ENCODE measurements around the gene AP3B1. TPM values are rescaled to one million over a fixed set of nuclear protein-coding genes. Genes with fewer than 3 reads are reported as not detected.

The AP3B1 gene
- total RNA-seq, 4 donors from 2014 or later, result 33.8 to 38.6 (median 36.0) TPM

DNA sequence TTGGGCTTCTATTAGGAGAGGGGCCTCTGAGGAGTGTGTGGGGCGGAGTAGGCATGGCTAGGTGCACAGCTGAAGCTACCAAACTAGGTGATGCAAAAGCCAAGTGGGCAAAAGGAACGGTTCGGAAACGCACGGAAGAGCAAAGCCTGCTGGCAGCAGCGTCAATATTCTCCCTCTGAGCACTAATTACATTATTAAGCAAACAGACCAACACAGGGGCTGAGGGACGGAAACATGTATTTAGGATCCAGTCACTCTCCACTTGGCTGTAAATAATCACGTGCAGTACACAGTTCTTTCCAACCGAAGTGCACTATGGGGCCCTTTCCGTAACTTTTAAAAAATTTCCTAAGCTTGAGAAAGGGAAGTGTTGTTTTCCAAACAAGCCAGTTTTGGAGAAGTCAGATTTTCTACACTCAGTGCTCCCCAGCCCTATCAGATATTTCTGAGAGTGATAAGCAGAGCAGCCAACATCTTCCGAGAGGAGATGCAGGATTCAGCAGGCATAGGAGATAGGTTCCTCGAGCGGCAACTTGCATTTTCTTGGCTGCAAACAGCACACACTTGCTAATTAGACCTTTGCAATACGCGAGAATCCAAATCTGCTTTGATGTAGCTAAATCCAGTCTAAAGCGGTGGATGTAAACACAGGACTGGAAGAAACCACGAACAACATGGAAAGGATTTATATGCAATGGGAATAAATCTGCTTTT lies 301.2 kb downstream of the AP3B1 start:
- H3K9me3 ChIP-seq, result no peaks in the 10 kb centered on the region
- TF ChIP-seq, protein P1, sequence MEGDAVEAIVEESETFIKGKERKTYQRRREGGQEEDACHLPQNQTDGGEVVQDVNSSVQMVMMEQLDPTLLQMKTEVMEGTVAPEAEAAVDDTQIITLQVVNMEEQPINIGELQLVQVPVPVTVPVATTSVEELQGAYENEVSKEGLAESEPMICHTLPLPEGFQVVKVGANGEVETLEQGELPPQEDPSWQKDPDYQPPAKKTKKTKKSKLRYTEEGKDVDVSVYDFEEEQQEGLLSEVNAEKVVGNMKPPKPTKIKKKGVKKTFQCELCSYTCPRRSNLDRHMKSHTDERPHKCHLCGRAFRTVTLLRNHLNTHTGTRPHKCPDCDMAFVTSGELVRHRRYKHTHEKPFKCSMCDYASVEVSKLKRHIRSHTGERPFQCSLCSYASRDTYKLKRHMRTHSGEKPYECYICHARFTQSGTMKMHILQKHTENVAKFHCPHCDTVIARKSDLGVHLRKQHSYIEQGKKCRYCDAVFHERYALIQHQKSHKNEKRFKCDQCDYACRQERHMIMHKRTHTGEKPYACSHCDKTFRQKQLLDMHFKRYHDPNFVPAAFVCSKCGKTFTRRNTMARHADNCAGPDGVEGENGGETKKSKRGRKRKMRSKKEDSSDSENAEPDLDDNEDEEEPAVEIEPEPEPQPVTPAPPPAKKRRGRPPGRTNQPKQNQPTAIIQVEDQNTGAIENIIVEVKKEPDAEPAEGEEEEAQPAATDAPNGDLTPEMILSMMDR (IDR thresholded peaks at IDR 0.05), result no peak
- TF ChIP-seq POLR2A (IDR thresholded peaks at IDR 0.05) (no peak), POLR2AphosphoS5 (IDR thresholded peaks at IDR 0.05) (no peak), EP300 (IDR thresholded peaks at IDR 0.05) (no peak)
- WGBS, 2 donors (ENCODE audit: low coverage in 1 of 2), result 91 to 98% methylated on average over 10 to 12 of the region's 17 CpGs
- H3K4me1 ChIP-seq, result peaks cover 0 to 10% (median 0%) of the 10 kb centered on the region in 3 donors
- no peak for ATAC-seq
- H3K27me3 ChIP-seq, result no peaks in the 10 kb centered on the region
- H3K27ac ChIP-seq, result no peak overlapping the region
- no peak overlapping the region for H3K4me3 ChIP-seq
- peaks cover 0 to 26% of the 10 kb centered on the region in 2 donors for H3K36me3 ChIP-seq

DNA sequence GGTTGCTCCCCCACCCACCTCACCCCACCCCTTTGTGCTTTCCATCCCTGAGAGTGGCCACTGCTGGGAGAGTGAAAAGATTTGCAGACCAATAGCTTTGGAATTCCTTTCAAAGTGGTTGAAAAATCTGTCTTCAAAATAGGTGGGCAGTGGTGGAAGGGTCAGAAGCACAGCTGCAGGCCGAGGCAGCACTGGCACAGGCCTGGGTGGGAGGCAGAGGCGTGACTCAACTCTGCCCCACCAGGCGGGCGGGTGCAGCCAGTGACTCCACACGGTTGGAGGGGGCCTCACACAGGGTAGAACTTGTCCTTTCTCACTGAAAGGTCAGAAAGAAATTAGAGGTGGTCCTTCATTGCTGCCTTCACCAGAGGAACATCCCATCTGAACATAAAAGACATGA lies 303.4 kb downstream of the AP3B1 start:
- Histone ChIP-seq H3K9me3 (no peaks in the 10 kb centered on the region), H3K4me3 (no peak overlapping the region), H3K27ac (no peak overlapping the region), H3K4me1 (peaks cover 0 to 10% (median 0%) of the 10 kb centered on the region in 3 donors), H3K36me3 (peaks cover 0 to 33% of the 10 kb centered on the region in 2 donors), H3K27me3 (no peaks in the 10 kb centered on the region)
- TF ChIP-seq POLR2AphosphoS5 (IDR thresholded peaks at IDR 0.05) (no peak), EP300 (IDR thresholded peaks at IDR 0.05) (no peak), POLR2A (IDR thresholded peaks at IDR 0.05) (no peak)
- TF ChIP-seq, protein P1 (IDR thresholded peaks at IDR 0.05), result no peak
- ATAC-seq, result no peak
- WGBS, 2 donors (ENCODE audit: low coverage in 1 of 2), result 52% methylated on average over 4 of the region's 5 CpGs; no CpG with 5 or more reads in 1 of the 2 donors

DNA sequence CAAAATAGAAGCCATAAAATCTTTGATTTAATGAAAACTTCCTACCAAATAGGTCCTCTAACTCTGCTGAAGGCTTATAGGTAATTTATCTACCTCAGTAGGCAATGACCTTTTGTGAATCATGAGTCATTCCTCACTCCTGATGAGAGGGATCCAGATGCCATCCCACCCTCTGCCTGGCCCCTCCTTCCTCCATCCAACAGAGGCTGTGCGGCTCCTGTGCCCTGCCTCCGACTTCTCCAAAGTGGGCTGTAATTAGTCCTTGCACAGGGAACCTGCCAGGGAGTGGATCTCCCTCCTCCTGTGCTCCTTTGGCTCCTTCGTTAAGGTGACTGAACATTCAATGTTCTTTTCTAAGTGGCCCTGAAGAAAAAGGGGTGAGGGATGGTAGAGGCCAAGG lies 304.5 kb downstream of the AP3B1 start:
- Histone ChIP-seq H3K36me3 (peaks cover 0 to 33% of the 10 kb centered on the region in 2 donors), H3K27ac (no peak overlapping the region), H3K9me3 (no peaks in the 10 kb centered on the region), H3K27me3 (no peaks in the 10 kb centered on the region), H3K4me1 (peaks cover 0 to 4% (median 0%) of the 10 kb centered on the region in 3 donors), H3K4me3 (no peak overlapping the region)
- no peak for ATAC-seq
- TF ChIP-seq, protein P1 (IDR thresholded peaks at IDR 0.05), result no peak
- TF ChIP-seq POLR2A (IDR thresholded peaks at IDR 0.05), result no peak
- TF ChIP-seq EP300 (IDR thresholded peaks at IDR 0.05), result no peak
- no peak for TF ChIP-seq POLR2AphosphoS5 (IDR thresholded peaks at IDR 0.05)
- 83% methylated on average over 2 of the region's 3 CpGs; no CpG with 5 or more reads in 1 of the 2 donors for WGBS, 2 donors (ENCODE audit: low coverage in 1 of 2)

DNA sequence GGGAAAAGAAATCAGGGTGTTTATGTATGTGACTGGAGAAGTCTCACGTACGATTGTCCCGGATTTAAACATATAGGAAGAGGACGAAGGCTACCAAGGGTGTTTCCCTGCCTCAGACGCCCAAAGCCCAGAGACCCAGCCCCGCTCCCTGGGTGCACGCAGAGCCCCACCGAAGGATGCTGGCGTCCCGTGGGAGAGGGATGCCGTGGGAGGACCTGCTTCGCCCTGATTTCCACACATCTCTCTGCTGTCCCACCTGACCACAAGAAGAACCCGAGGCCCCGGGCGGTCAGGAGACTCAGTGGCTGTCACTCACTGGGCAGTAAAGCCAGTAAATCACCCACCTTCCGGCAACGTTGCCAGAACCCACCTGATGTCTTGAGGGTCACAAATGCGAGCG lies 306.5 kb downstream of the AP3B1 start:
- H3K27me3 ChIP-seq, result no peaks in the 10 kb centered on the region
- WGBS, 2 donors (ENCODE audit: low coverage in 1 of 2), result 70% methylated on average over 5 of the region's 19 CpGs; no CpG with 5 or more reads in 1 of the 2 donors
- H3K4me3 ChIP-seq, result no peak overlapping the region
- H3K9me3 ChIP-seq, result no peaks in the 10 kb centered on the region
- peaks cover 0 to 26% of the 10 kb centered on the region in 2 donors for H3K36me3 ChIP-seq
- no peak for ATAC-seq
- no peaks in the 10 kb centered on the region for H3K4me1 ChIP-seq
- H3K27ac ChIP-seq, result no peak overlapping the region
- TF ChIP-seq POLR2AphosphoS5 (IDR thresholded peaks at IDR 0.05) (no peak), EP300 (IDR thresholded peaks at IDR 0.05) (no peak), POLR2A (IDR thresholded peaks at IDR 0.05) (no peak)
- TF ChIP-seq, protein P1 (IDR thresholded peaks at IDR 0.05), result no peak

DNA sequence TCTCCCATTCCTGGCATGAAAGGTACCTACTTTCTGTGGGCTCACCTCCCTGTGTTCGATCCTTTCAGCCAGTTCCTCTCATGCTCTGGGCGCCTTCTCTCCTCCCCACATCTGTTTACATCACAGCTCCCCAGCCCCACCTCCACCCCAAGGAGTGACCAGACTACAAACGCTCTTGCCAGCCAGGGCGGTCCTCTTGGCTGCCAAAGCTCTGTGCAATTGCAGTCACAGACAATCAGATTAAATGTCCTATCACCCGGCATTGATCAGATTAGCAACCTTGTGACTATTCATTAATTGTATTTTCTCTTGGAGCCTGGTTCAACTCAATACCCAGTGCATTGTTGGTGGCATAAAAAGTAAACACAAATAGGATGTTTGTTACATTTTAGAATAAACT lies 307.2 kb downstream of the AP3B1 start:
- TF ChIP-seq EP300 (IDR thresholded peaks at IDR 0.05), result no peak
- TF ChIP-seq, protein P1 (IDR thresholded peaks at IDR 0.05), result no peak
- TF ChIP-seq POLR2AphosphoS5 (IDR thresholded peaks at IDR 0.05), result no peak
- no peak for TF ChIP-seq POLR2A (IDR thresholded peaks at IDR 0.05)
- WGBS, 2 donors (ENCODE audit: low coverage in 1 of 2), result 60% methylated on average over 5 of the region's 5 CpGs; no CpG with 5 or more reads in 1 of the 2 donors
- Histone ChIP-seq H3K4me1 (no peaks in the 10 kb centered on the region), H3K9me3 (no peaks in the 10 kb centered on the region), H3K36me3 (peaks cover 0 to 21% of the 10 kb centered on the region in 2 donors), H3K27ac (no peak overlapping the region), H3K4me3 (no peak overlapping the region), H3K27me3 (no peaks in the 10 kb centered on the region)
- ATAC-seq, result no peak
